HEK293 (cell line): ENCODE data around the gene CSRNP2.

ENCODE experiments used
- CTCF ChIA-PET: fragments of 350-600 bp; formaldehyde crosslinking; extraction: SDS; loops from one replicate; lab custom pipeline; 2021; ENCODE audit warnings: antibody characterized with exemption; lab: Yijun Ruan, JAX
- POLR2A ChIA-PET: fragments of 300-600 bp; formaldehyde crosslinking; extraction: SDS; loops from one replicate; lab custom pipeline; 2020; ENCODE audit warnings: antibody characterized with exemption, inconsistent platforms; lab: Yijun Ruan, JAX
- H3K27ac ChIP-seq: fragments of 200-500 bp; sonication (Bioruptor generic); 2 replicates; pipeline ENCODE4 v1.5.1; 2014; ENCODE audit warnings: low read depth, low read length, control low read depth, inconsistent platforms; ENCODE audit errors: extremely low read depth
- H3K36me3 ChIP-seq, 2 experiments: fragments of 200-500 bp in 1 of 2; sonication (Bioruptor generic) in 1 of 2; 1 replicate in 1 of 2; 2 replicates in 1 of 2; pipeline ENCODE4 v1.5.1; 2014 to 2017; ENCODE audit warnings: inconsistent platforms in 2 of 2, low read length in 2 of 2; ENCODE audit not compliant: control insufficient read depth in 2 of 2, insufficient read depth in 1 of 2
- H3K4me1 ChIP-seq: fragments of 200-500 bp; sonication (Bioruptor generic); 2 replicates; pipeline ENCODE4 v1.5.1; 2014; ENCODE audit warnings: mild to moderate bottlenecking, low read length, inconsistent platforms; ENCODE audit not compliant: control insufficient read depth, insufficient read depth
- H3K4me3 ChIP-seq: 2 replicates; pipeline ENCODE4 v1.5.1; 2011; ENCODE audit warnings: low read depth, mild to moderate bottlenecking, control low read depth, low read length, moderate library complexity
- H3K9me3 ChIP-seq: fragments of 200-500 bp; sonication (Bioruptor generic); 2 replicates; pipeline ENCODE4 v1.5.1; 2014; ENCODE audit warnings: low read depth, low read length, inconsistent platforms; ENCODE audit not compliant: control insufficient read depth, insufficient read depth
- GFI1B ChIP-seq: fragments of 450-650 bp; formaldehyde crosslinking; IDR thresholded peaks from 2 replicates; pipeline ENCODE4 v1.5.1; 2016; ENCODE audit warnings: missing biosample characterization, missing genetic modification characterization
- ZFP41 ChIP-seq: fragments of 450-650 bp; formaldehyde crosslinking; IDR thresholded peaks from 2 replicates; pipeline ENCODE4 v1.5.1; 2016; ENCODE audit warnings: missing biosample characterization, missing genetic modification characterization, borderline replicate concordance
- ZNF24 ChIP-seq: fragments of 450-650 bp; formaldehyde crosslinking; IDR thresholded peaks from 2 replicates; pipeline ENCODE4 v1.5.1; 2016; ENCODE audit warnings: missing biosample characterization, missing genetic modification characterization
- ZNF324 ChIP-seq: fragments of 450-650 bp; formaldehyde crosslinking; IDR thresholded peaks from 2 replicates; pipeline ENCODE4 v1.5.1; 2016; ENCODE audit warnings: missing biosample characterization, missing genetic modification characterization
- ZNF585B ChIP-seq: fragments of 450-650 bp; formaldehyde crosslinking; IDR thresholded peaks from 2 replicates; pipeline ENCODE4 v1.5.1; 2016; ENCODE audit warnings: missing biosample characterization, missing genetic modification characterization
- ZNF76 ChIP-seq: fragments of 450-650 bp; formaldehyde crosslinking; IDR thresholded peaks from 2 replicates; pipeline ENCODE4; 2016; ENCODE audit warnings: low read depth, missing biosample characterization, missing genetic modification characterization, borderline replicate concordance
- ZNF776 ChIP-seq: fragments of 450-650 bp; formaldehyde crosslinking; IDR thresholded peaks from 2 replicates; pipeline ENCODE4 v1.5.0; 2017; ENCODE audit warnings: missing biosample characterization, missing genetic modification characterization, borderline replicate concordance
- ZSCAN30 ChIP-seq: fragments of 450-650 bp; IDR thresholded peaks from 2 replicates; pipeline ENCODE4 v1.5.1; 2018; ENCODE audit warnings: missing biosample characterization, mild to moderate bottlenecking, missing genetic modification characterization, moderate library complexity
- TF ChIP-seq, protein P1 (sequence below): fragments of 450-650 bp; formaldehyde crosslinking; IDR thresholded peaks from 2 replicates; pipeline ENCODE4 v1.5.1; 2016; ENCODE audit warnings: missing biosample characterization, missing genetic modification characterization
- TF ChIP-seq, protein P2 (sequence below): fragments of 450-650 bp; formaldehyde crosslinking; IDR thresholded peaks from 2 replicates; pipeline ENCODE4 v1.5.1; 2016; ENCODE audit warnings: missing biosample characterization, missing genetic modification characterization, borderline replicate concordance
- TF ChIP-seq, protein P3 (sequence below): fragments of 450-650 bp; formaldehyde crosslinking; IDR thresholded peaks from 2 replicates; pipeline ENCODE4 v1.5.1; 2016; ENCODE audit warnings: missing biosample characterization, missing genetic modification characterization
- TF ChIP-seq, protein P4 (sequence below): fragments of 450-650 bp; formaldehyde crosslinking; IDR thresholded peaks from 2 replicates; pipeline ENCODE4 v1.5.1; 2016; ENCODE audit warnings: missing biosample characterization, missing genetic modification characterization
- TF ChIP-seq, protein P5 (sequence below): fragments of 450-650 bp; formaldehyde crosslinking; IDR thresholded peaks from 2 replicates; pipeline ENCODE4 v1.5.1; 2016; ENCODE audit warnings: missing biosample characterization, missing genetic modification characterization
- TF ChIP-seq, protein P6 (sequence below): fragments of 450-650 bp; formaldehyde crosslinking; IDR thresholded peaks from 2 replicates; pipeline ENCODE4 v1.5.1; 2016; ENCODE audit warnings: missing biosample characterization, missing genetic modification characterization
- TF ChIP-seq, protein P7 (sequence below): fragments of 450-650 bp; formaldehyde crosslinking; IDR thresholded peaks from 2 replicates; pipeline ENCODE4 v1.5.1; 2016; ENCODE audit warnings: missing biosample characterization, missing genetic modification characterization
- TF ChIP-seq, protein P8 (sequence below): fragments of 450-650 bp; formaldehyde crosslinking; IDR thresholded peaks from 2 replicates; pipeline ENCODE4 v1.5.1; 2017; ENCODE audit warnings: missing biosample characterization, missing genetic modification characterization
- TF ChIP-seq, protein P9 (sequence below): fragments of 450-650 bp; formaldehyde crosslinking; IDR thresholded peaks from 2 replicates; pipeline ENCODE4 v1.5.1; 2016; ENCODE audit warnings: missing biosample characterization, missing genetic modification characterization, low read depth

CSRNP2 gene

DNA sequence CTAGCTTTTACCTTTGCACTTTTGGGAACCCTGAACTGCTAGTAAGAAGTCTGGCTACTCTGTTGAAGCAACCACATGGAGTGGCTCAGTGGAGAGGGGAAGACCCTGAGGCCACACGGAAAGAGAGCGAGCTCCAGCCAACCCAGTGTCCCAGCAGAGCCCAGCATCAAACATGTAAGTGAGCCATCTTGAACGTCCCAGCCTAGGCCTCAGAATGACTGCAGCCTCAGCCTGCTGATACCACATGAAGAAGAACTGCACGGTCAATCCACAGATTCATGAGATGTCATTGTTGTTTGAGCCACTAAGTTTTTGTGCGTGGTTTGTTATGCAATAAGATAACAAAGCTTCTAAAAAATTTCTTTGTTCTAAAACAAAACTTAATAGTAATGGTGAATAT lies 49.3 kb upstream of the CSRNP2 start:
- H3K4me3 ChIP-seq: no peak overlapping the region
- TF ChIP-seq, protein P1, sequence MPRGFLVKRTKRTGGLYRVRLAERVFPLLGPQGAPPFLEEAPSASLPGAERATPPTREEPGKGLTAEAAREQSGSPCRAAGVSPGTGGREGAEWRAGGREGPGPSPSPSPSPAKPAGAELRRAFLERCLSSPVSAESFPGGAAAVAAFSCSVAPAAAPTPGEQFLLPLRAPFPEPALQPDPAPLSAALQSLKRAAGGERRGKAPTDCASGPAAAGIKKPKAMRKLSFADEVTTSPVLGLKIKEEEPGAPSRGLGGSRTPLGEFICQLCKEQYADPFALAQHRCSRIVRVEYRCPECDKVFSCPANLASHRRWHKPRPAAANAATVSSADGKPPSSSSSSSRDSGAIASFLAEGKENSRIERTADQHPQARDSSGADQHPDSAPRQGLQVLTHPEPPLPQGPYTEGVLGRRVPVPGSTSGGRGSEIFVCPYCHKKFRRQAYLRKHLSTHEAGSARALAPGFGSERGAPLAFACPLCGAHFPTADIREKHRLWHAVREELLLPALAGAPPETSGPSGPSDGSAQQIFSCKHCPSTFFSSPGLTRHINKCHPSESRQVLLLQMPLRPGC (tag by site-specific recombination): no peak
- TF ChIP-seq, protein P2, sequence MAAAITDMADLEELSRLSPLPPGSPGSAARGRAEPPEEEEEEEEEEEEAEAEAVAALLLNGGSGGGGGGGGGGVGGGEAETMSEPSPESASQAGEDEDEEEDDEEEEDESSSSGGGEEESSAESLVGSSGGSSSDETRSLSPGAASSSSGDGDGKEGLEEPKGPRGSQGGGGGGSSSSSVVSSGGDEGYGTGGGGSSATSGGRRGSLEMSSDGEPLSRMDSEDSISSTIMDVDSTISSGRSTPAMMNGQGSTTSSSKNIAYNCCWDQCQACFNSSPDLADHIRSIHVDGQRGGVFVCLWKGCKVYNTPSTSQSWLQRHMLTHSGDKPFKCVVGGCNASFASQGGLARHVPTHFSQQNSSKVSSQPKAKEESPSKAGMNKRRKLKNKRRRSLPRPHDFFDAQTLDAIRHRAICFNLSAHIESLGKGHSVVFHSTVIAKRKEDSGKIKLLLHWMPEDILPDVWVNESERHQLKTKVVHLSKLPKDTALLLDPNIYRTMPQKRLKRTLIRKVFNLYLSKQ (tag by site-specific recombination): no peak
- no peak for TF ChIP-seq ZSCAN30
- TF ChIP-seq, protein P3, sequence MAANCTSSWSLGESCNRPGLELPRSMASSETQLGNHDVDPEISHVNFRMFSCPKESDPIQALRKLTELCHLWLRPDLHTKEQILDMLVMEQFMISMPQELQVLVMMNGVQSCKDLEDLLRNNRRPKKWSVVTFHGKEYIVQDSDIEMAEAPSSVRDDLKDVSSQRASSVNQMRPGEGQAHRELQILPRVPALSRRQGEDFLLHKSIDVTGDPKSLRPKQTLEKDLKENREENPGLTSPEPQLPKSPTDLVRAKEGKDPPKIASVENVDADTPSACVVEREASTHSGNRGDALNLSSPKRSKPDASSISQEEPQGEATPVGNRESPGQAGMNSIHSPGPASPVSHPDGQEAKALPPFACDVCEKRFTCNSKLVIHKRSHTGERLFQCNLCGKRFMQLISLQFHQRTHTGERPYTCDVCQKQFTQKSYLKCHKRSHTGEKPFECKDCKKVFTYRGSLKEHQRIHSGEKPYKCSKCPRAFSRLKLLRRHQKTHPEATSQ (tag by site-specific recombination): no peak
- no peak for TF ChIP-seq ZNF776 (tag by site-specific recombination)
- TF ChIP-seq, protein P4, sequence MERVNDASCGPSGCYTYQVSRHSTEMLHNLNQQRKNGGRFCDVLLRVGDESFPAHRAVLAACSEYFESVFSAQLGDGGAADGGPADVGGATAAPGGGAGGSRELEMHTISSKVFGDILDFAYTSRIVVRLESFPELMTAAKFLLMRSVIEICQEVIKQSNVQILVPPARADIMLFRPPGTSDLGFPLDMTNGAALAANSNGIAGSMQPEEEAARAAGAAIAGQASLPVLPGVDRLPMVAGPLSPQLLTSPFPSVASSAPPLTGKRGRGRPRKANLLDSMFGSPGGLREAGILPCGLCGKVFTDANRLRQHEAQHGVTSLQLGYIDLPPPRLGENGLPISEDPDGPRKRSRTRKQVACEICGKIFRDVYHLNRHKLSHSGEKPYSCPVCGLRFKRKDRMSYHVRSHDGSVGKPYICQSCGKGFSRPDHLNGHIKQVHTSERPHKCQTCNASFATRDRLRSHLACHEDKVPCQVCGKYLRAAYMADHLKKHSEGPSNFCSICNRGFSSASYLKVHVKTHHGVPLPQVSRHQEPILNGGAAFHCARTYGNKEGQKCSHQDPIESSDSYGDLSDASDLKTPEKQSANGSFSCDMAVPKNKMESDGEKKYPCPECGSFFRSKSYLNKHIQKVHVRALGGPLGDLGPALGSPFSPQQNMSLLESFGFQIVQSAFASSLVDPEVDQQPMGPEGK (tag by site-specific recombination): no peak
- no peak for TF ChIP-seq ZNF324
- TF ChIP-seq GFI1B (tag by site-specific recombination): no peak
- TF ChIP-seq, all 188 proteins: peak for 0
- POLR2A ChIA-PET: no interaction called here
- CTCF ChIA-PET: interaction anchor here (0.5 kb wide), 1 partner anchor 287 kb away, joined by 3 read pairs; no protein-coding TSS in a partner anchor
- H3K27ac ChIP-seq: no peak overlapping the region
- H3K4me1 ChIP-seq: peaks cover 16% of the 10 kb centered on the region
- H3K9me3 ChIP-seq: no peaks in the 10 kb centered on the region
- no peaks in the 10 kb centered on the region; a peak in 1 of 3 replicates for H3K36me3 ChIP-seq

DNA sequence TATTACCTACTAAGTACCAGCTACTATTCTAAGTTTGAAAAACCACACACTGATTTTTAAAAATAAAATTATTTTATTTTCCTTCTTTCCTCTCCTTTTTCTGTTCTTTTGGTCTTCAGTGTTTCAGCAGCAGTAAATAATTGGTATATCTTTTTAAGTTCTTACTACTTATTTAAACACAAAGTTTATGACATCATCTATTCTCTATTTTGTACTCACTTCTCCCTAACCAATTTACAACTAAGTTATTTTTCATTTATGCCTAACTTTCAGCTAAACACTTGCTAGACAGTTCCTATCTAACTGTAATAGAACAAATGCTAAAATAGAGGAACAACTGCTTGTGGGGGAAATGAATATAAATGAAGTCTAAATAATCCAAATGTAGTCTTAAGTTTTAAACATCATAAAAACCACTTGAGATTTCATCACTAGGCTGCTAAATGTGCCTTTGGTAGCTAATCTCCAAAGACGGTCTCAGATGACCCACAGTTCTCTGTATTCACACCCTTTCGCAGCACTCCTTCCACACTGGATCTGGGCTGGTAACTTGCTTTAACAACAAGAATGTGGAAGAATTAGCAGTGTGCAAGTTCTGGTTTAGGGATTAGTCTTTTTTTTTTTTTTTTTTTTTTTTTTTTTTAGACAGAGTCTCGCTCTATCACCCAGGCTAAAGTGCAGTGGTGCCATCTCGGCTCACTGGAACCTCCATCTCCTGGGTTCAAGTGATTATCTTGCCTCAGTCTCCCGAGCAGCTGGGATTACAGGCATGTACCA lies 48.5 kb upstream of the CSRNP2 start:
- H3K4me1 ChIP-seq: peaks cover 16% of the 10 kb centered on the region
- ChIA-PET CTCF (interaction anchor here (0.7 kb wide), 2 partner anchors 14 to 108 kb away, joined by 3 read pairs; no protein-coding TSS in a partner anchor), POLR2A (no interaction called here)
- no peak for TF ChIP-seq ZNF76 (tag by site-specific recombination)
- TF ChIP-seq, protein P5, sequence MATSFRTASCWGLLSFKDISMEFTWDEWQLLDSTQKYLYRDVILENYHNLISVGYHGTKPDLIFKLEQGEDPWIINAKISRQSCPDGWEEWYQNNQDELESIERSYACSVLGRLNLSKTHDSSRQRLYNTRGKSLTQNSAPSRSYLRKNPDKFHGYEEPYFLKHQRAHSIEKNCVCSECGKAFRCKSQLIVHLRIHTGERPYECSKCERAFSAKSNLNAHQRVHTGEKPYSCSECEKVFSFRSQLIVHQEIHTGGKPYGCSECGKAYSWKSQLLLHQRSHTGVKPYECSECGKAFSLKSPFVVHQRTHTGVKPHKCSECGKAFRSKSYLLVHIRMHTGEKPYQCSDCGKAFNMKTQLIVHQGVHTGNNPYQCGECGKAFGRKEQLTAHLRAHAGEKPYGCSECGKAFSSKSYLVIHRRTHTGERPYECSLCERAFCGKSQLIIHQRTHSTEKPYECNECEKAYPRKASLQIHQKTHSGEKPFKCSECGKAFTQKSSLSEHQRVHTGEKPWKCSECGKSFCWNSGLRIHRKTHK: no peak
- no peak for TF ChIP-seq ZFP41 (tag by site-specific recombination)
- TF ChIP-seq ZNF24 (tag by site-specific recombination): no peak
- TF ChIP-seq, protein P6, sequence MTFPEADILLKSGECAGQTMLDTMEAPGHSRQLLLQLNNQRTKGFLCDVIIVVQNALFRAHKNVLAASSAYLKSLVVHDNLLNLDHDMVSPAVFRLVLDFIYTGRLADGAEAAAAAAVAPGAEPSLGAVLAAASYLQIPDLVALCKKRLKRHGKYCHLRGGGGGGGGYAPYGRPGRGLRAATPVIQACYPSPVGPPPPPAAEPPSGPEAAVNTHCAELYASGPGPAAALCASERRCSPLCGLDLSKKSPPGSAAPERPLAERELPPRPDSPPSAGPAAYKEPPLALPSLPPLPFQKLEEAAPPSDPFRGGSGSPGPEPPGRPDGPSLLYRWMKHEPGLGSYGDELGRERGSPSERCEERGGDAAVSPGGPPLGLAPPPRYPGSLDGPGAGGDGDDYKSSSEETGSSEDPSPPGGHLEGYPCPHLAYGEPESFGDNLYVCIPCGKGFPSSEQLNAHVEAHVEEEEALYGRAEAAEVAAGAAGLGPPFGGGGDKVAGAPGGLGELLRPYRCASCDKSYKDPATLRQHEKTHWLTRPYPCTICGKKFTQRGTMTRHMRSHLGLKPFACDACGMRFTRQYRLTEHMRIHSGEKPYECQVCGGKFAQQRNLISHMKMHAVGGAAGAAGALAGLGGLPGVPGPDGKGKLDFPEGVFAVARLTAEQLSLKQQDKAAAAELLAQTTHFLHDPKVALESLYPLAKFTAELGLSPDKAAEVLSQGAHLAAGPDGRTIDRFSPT (tag by site-specific recombination): no peak
- TF ChIP-seq, protein P7, sequence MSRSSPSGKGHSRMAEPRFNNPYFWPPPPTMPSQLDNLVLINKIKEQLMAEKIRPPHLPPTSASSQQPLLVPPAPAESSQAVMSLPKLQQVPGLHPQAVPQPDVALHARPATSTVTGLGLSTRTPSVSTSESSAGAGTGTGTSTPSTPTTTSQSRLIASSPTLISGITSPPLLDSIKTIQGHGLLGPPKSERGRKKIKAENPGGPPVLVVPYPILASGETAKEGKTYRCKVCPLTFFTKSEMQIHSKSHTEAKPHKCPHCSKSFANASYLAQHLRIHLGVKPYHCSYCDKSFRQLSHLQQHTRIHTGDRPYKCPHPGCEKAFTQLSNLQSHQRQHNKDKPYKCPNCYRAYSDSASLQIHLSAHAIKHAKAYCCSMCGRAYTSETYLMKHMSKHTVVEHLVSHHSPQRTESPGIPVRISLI (tag by site-specific recombination): peak; percentile 87
- TF ChIP-seq, protein P8, sequence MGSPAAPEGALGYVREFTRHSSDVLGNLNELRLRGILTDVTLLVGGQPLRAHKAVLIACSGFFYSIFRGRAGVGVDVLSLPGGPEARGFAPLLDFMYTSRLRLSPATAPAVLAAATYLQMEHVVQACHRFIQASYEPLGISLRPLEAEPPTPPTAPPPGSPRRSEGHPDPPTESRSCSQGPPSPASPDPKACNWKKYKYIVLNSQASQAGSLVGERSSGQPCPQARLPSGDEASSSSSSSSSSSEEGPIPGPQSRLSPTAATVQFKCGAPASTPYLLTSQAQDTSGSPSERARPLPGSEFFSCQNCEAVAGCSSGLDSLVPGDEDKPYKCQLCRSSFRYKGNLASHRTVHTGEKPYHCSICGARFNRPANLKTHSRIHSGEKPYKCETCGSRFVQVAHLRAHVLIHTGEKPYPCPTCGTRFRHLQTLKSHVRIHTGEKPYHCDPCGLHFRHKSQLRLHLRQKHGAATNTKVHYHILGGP (tag by site-specific recombination): no peak
- TF ChIP-seq, protein P9, sequence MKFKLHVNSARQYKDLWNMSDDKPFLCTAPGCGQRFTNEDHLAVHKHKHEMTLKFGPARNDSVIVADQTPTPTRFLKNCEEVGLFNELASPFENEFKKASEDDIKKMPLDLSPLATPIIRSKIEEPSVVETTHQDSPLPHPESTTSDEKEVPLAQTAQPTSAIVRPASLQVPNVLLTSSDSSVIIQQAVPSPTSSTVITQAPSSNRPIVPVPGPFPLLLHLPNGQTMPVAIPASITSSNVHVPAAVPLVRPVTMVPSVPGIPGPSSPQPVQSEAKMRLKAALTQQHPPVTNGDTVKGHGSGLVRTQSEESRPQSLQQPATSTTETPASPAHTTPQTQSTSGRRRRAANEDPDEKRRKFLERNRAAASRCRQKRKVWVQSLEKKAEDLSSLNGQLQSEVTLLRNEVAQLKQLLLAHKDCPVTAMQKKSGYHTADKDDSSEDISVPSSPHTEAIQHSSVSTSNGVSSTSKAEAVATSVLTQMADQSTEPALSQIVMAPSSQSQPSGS: peak; percentile 93
- no peak for TF ChIP-seq ZNF585B (tag by site-specific recombination)
- TF ChIP-seq ZNF324: no peak

More for the DNA sequence above, 48.5 kb upstream of the CSRNP2 start:
- Histone ChIP-seq H3K9me3 (no peaks in the 10 kb centered on the region), H3K4me3 (no peak overlapping the region), H3K27ac (no peak overlapping the region), H3K36me3 (no peaks in the 10 kb centered on the region; a peak in 1 of 3 replicates)
